ENCODE data around the gene MYRFL.

DNA sequence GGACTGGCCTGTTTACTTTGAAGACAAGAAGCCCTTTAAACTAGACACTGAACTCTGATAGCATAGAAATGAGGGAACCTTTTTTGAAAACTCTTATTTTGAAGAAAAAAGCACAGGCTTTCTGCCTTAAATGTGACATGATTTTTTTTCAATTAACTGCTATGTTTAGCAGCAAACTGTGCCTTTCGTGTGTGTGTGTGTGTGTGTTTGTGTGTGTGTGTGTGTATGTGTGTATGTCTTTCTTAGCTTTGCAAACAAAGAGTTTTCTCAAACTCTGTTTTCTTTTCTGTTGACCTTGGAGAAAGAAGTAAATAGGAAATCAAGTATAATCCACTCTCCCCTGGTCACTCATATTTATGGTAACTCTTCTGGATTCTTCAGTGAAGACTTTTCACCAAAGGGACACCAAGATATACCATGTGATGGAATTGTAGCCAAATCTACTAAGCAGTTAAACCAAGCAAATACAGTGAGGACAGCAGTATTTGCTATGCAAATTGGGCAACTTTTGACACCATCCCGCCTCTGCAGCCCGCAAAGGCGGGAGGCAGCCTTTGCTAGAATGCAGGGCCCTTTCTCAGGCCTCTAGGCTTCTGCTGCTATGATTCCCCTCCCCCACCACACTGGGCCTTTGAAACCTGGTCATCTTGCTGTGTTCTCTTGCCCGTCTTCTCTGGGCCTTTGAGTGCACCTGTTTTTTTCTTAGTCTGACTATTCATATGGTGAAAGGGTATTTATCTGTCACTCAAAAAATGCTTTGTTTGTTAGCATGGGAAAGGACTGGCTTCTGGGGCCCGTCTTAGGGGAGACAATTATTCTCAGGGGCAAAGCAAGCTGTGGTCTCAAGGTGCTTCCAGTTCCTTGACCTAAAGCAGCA lies 107.9 kb downstream of the MYRFL start:
- TF ChIP-seq, protein P1, sequence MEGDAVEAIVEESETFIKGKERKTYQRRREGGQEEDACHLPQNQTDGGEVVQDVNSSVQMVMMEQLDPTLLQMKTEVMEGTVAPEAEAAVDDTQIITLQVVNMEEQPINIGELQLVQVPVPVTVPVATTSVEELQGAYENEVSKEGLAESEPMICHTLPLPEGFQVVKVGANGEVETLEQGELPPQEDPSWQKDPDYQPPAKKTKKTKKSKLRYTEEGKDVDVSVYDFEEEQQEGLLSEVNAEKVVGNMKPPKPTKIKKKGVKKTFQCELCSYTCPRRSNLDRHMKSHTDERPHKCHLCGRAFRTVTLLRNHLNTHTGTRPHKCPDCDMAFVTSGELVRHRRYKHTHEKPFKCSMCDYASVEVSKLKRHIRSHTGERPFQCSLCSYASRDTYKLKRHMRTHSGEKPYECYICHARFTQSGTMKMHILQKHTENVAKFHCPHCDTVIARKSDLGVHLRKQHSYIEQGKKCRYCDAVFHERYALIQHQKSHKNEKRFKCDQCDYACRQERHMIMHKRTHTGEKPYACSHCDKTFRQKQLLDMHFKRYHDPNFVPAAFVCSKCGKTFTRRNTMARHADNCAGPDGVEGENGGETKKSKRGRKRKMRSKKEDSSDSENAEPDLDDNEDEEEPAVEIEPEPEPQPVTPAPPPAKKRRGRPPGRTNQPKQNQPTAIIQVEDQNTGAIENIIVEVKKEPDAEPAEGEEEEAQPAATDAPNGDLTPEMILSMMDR (IDR thresholded peaks at IDR 0.05; ENCODE audit: low read depth, low read length, poor library complexity, severe bottlenecking): no peak
- TF ChIP-seq EZH2phosphoT487 (IDR thresholded peaks at IDR 0.05; ENCODE audit: borderline replicate concordance, low read length): no peak

All from DOHH2 (cell line).